Lung (tissue), 12 donors: Measurements from ENCODE around the gene DAAM1. TPM values are rescaled to one million over a fixed set of nuclear protein-coding genes. Genes with fewer than 3 reads are reported as not detected.
A peak's percentile ranks its signal among the peaks of the same experiment; 100 is the strongest.

Experiments used
- ATAC-seq: fragments of 200-7000 bp; cut with Tn5 transposase; one replicate; pipeline ENCODE4 v1.9.1; 2020; ENCODE audit warnings: moderate number of reproducible peaks; ENCODE audit not compliant: insufficient read depth, low FRiP score
- DNase-seq, 3 donors: peaks; one replicate each; pipeline ENCODE4 v3.0.0-alpha.2; 2013 to 2017
- H3K27ac ChIP-seq, 2 donors: one replicate each; pipeline ENCODE4 v1.5.1; 2013; ENCODE audit warnings: mild to moderate bottlenecking in 2 of 2, moderate library complexity in 2 of 2, control low read depth in 1 of 2, inconsistent platforms in 1 of 2, low read depth in 1 of 2, low read length in 1 of 2
- H3K27me3 ChIP-seq, 3 donors: one replicate each; pipeline ENCODE4 v1.5.1; 2013; ENCODE audit warnings: low read length in 2 of 3; ENCODE audit not compliant: control insufficient read depth in 3 of 3, insufficient read depth in 3 of 3
- H3K36me3 ChIP-seq, 4 donors: one replicate each; pipeline ENCODE4 v1.5.1; 2013; ENCODE audit warnings: low read length in 4 of 4, mild to moderate bottlenecking in 1 of 4, moderate library complexity in 1 of 4; ENCODE audit not compliant: control insufficient read depth in 4 of 4, insufficient read depth in 4 of 4
- H3K4me1 ChIP-seq, 5 donors: one replicate each; pipeline ENCODE4 v1.5.1; 2013; ENCODE audit warnings: low read length in 5 of 5, mild to moderate bottlenecking in 2 of 5, moderate library complexity in 1 of 5; ENCODE audit not compliant: control insufficient read depth in 5 of 5, insufficient read depth in 5 of 5
- H3K4me3 ChIP-seq: one replicate; pipeline ENCODE4 v1.5.1; 2013; ENCODE audit warnings: mild to moderate bottlenecking, control low read depth, moderate library complexity
- H3K9ac ChIP-seq, 2 donors: one replicate each; pipeline ENCODE4 v1.5.1; 2013; ENCODE audit warnings: low read length in 2 of 2, control low read depth in 1 of 2; ENCODE audit not compliant: insufficient read depth in 1 of 2
- H3K9me3 ChIP-seq, 4 donors: one replicate each; pipeline ENCODE4 v1.5.1; 2013; ENCODE audit warnings: low read length in 3 of 4, mild to moderate bottlenecking in 1 of 4, moderate library complexity in 1 of 4; ENCODE audit not compliant: control insufficient read depth in 4 of 4, insufficient read depth in 3 of 4
- CTCF ChIP-seq: IDR thresholded peaks from 2 replicates; pipeline ENCODE4 v1.5.1; 2012; ENCODE audit warnings: mild to moderate bottlenecking; ENCODE audit errors: control extremely low read depth, extremely low read depth
- WGBS, 2 donors: extraction: QIAGEN DNeasy Blood & Tissue Kit; methylation state at CpG; one replicate each; pipeline ENCODE4 v1.1.7; 2013; 5-methylcytosine and 5-hydroxymethylcytosine counted together
- polyA plus RNA-seq, 2 donors: library from polyadenylated mRNA; stranded (reverse); fragments of 200-250 nt; gene quantifications; one replicate each; pipeline ENCODE4 v1.2.1, GENCODE V29; 2013
- total RNA-seq, 2 donors: library from RNA; depleted of rRNA in 1 of 2; stranded (reverse); fragments of >200 nt in 1 of 2; gene quantifications; one replicate each; pipeline ENCODE4 v1.2.1, GENCODE V29; 2014 to 2021
- donor health status: control.
- donor health status: control.
- donor health status: Bipolar disorder and iron deficiency.
- donor health status: healthy.
- donor health status: DM: yes; HTN: yes; CAD: no.

DAAM1 gene
- total and polyA plus RNA-seq, 4 donors = 10.3 to 84.6 (median 32.6) TPM

GRCh38 chr14:59301354-59301753 is 112.9 kb downstream of the DAAM1 start:
- no peak for TF ChIP-seq CTCF
- H3K27me3 ChIP-seq = no peaks in the 10 kb centered on the region
- DNase-seq (no peak), ATAC-seq (peak; percentile 36)
- no peak overlapping the region for H3K9ac ChIP-seq
- H3K4me3 ChIP-seq = no peak overlapping the region
- WGBS, 2 donors = 32 to 39% methylated on average over 6 of the region's 6 CpGs
- H3K36me3 ChIP-seq = no peaks in the 10 kb centered on the region
- H3K9me3 ChIP-seq = no peaks in the 10 kb centered on the region
- H3K27ac ChIP-seq = no peak overlapping the region
- H3K4me1 ChIP-seq = peaks cover 2 to 31% (median 13%) of the 10 kb centered on the region in 5 donors

GRCh38 chr14:59302313-59302712 is 113.8 kb downstream of the DAAM1 start:
- no peaks in the 10 kb centered on the region for H3K9me3 ChIP-seq
- ATAC-seq = no peak
- H3K27ac ChIP-seq = no peak overlapping the region
- DNase-seq = no peak
- H3K27me3 ChIP-seq = no peaks in the 10 kb centered on the region
- H3K36me3 ChIP-seq = no peaks in the 10 kb centered on the region
- no peak overlapping the region for H3K4me3 ChIP-seq
- no peak overlapping the region for H3K9ac ChIP-seq
- peaks cover 4 to 27% (median 9%) of the 10 kb centered on the region in 5 donors for H3K4me1 ChIP-seq
- 91 to 93% methylated on average over 2 of the region's 2 CpGs for WGBS, 2 donors
- no peak for TF ChIP-seq CTCF

GRCh38 chr14:59303216-59303615 is 114.7 kb downstream of the DAAM1 start:
- no peak for TF ChIP-seq CTCF
- Histone ChIP-seq H3K4me1 (peaks cover 4 to 23% (median 9%) of the 10 kb centered on the region in 5 donors), H3K36me3 (no peaks in the 10 kb centered on the region), H3K9ac (no peak overlapping the region), H3K9me3 (no peaks in the 10 kb centered on the region), H3K4me3 (no peak overlapping the region), H3K27me3 (no peaks in the 10 kb centered on the region), H3K27ac (no peak overlapping the region)
- no peak for DNase-seq
- WGBS, 2 donors = 91 to 92% methylated on average over 2 of the region's 2 CpGs
- ATAC-seq = no peak

- Histone ChIP-seq H3K9ac (no peak overlapping the region), H3K4me1 (peaks cover 4 to 33% (median 9%) of the 10 kb centered on the region in 5 donors), H3K9me3 (no peaks in the 10 kb centered on the region), H3K27ac (peak overlapping the region in 1 of 2 donors; percentile 31), H3K36me3 (no peaks in the 10 kb centered on the region), H3K27me3 (no peaks in the 10 kb centered on the region), H3K4me3 (no peak overlapping the region)
- DNase-seq = peak in 1 of 3 donors; percentile 41
- no peak for TF ChIP-seq CTCF
- no peak for ATAC-seq
Measured at GRCh38 chr14:59305231-59305630, 116.8 kb downstream of the DAAM1 start.
